Measurements from ENCODE around the gene ITGA3.

- TF ChIP-seq CTCF (IDR thresholded peaks at IDR 0.05) (no peak), POLR2A (IDR thresholded peaks at IDR 0.05) (no peak), POLR2AphosphoS5 (IDR thresholded peaks at IDR 0.05; ENCODE audit: insufficient read depth in 1 of 2, low read depth in 1 of 2) (no peak)
These were observed 53.3 kb downstream of the ITGA3 start for GRCh38 chr17:50109207-50109606.
